GM19351 (cell line): ENCODE results near the gene PCGF2.

Experiments used
- ATAC-seq: cut with Tn5 transposase; IDR thresholded peaks from one replicate; pipeline ENCODE4 v1.9.1; 2021; ENCODE audit warnings: mild to moderate bottlenecking, moderate library complexity; ENCODE audit not compliant: unreplicated experiment

Gene PCGF2

DNA sequence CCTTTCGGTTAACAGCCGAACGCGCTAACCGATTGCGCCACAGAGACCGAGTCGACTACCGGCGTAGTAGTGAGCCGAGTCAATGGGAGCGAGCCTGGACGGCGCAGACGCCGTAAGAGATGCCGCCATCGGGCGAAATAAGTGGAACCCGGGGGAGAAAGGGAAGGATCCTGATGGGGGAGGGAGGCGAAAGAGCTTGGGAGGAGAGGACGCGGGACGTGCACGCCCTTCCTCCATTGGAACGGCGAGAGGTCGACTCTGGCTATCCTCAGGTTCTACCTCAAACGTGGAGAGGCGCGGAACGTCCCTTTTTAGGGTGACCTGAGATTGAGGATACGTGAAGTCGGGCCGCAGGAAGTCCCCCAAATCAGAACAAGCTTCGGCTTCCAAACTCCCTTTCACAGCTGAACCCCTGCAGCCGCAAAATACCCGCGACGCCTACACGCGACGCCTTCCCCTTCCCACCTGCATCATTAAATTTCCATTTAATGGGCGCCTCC lies 3.7 kb upstream of the PCGF2 start:
- peak; percentile 23 for ATAC-seq

DNA sequence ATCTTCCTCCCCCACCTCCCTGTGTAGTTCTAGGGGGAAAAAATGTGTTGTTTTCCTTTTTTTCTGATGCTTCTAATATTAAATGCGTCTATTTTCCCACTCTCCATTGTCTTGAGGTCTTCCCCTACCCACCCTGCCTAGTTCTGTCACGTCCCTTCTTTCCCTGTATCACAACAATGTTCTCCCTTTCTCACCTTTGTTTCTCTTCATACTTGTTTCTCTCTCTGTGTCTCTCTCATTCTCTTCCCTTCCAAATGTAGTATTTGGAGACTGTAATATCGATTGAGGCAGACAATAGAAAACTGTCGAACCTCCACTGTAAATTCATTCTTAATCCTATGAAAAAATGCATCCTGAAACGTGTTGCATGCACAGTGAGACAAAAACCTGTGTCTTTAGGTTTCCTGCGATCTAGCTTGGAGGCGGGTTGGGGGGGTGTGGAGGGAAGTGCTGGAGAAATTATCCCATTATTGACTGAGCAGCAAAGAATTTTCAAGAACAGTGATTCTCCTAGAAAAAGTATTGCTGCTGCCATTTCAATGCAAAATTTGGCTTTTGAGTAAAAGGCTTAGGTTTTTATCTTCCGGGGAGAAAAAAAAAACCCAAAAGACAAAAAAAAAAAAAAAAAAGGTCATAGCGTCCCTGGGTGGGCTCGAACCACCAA lies 3.1 kb upstream of the PCGF2 start:
- ATAC-seq: no peak

DNA sequence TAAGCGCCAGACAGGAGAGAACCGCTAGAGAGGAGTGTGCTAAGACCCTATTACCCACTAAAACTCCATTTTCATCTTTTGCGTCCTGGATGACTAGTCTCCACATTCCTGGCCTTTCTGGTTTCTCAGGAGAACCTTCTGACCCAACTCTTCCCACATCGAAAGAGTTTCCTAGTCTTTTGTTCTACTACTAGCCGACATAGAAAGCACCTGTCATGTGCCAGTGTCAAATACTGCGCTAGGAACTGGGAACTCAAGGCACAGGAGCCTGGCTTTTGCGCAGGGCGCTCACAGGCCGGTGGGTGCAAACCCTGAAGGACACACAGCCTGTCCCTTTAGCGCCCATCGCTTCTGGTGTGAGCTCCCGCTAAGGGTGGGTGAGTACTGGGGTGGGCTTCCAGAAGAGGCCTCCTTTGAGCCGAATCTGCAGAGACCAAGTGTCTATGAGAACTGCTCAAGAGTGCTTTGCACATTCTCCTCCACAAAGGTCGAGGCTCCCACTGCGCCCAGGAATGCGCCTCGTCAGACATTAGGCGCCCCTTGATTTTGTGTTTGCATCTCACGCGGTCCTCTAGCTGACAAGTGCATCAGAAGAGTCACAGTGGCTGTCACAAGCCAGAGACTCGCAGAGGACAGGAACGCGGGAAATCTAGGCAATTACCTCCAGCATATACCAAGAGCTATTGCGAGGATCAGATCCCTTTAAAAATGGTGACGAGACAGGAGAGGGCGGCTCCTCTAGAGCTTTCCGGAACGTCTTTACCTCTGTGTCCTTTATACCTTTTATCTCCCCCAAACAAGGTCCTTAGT lies 2.4 kb upstream of the PCGF2 start:
- no peak for ATAC-seq

DNA sequence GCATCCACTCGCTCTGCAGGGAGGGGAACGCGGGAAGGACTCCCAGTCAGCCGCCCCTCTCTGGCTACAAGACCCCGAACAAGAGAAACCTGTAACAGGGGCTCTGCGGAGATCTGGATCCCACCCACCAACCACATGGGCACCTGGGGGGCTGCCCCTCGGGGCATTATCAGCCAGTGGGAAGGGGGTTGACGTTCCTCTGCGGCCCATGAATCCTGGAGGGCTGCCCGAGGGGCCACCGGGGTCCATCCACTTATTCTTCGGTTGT lies 1.8 kb upstream of the PCGF2 start:
- ATAC-seq: no peak

DNA sequence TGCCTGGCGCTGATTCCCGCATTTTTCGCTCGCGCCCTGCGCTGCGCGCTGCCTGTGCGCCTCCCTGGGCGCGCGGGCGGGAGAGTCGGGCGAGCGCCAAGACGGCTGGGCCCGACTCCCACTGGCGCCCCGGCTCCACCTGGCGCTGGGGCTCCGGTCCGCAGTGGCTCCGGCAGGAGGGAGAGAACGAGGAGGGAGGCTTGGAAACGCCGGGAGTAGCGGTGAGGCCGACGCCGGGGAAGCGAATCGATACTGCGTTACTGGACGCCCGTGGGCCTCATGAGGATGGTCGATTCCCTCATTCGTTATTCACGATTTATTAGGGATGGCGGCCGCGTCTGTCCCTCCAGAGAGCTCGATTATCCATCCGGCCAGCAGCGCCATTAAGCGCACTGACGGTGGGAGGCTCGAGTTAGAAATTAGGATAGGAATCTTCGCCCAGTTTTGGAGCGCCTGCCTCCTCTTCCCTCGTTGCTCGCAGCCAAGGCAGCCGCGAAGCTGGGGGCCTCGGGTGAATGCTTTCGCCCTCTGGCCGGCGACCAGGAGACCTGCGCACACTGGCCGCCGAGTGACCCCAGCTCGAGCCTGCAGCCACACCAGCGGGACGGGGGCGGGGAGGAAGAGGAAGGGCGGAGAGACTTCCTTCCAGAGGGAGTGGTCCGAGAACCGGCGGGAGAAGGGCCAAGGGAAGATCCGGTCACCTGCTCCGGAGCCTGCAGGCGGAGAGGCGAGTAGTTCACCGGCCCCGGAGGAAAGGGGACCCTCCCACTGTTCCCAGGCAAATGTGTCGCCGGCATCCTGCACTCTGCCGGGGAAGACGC lies 1.3 kb upstream of the PCGF2 start:
- no peak for ATAC-seq

DNA sequence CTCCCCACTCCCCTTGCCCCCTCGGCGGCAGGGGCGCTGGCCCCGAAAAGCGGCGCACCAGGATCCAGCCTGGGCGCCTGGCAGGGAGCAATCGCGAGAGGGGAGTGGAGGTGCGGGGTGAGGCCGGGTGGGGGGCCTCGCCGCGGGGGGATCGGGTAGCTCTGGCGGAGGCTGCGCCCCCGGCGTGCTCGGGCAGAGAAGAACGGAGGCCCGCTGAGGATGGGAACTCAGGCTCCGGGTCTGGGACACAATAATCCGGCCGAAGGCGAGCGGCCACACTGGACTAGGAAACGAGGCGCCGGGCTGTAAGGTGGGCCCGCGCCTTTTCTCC lies 721 bp upstream of the PCGF2 start:
- ATAC-seq: no peak

DNA sequence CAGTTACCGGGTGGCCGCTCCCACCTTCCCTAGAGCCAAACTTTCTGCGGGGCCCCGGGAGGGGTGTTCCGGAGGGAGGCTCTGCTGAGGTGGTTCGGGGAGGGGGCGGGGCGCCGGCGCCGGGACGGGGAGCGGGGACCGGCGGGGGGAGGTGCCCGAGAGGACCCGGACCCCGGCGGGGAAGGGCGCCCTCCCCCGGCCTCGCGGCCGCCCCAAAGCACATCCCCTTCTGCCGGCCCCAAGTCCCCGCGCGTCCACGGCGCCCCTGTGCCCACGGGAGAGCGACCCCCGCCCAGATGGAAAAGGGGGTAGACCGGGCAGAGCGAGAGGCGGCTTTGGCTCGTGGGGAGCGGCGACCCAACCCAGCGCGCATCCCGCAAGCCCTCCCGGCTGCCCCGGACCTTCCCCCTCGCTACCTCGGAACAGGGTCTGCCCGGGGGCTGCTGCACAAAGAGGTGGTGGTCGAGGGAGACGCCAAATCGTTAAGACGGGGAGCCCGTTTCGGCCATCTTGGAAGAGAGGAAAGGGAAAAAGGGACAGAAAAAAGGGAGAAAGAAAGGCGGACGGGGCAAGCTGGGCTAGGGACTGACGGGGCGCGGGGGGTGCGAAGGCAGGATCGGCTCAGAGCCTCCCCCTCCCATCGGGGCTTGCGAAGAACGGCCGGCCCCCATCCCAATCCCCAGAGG lies 530 bp downstream of the PCGF2 start:
- no peak for ATAC-seq

DNA sequence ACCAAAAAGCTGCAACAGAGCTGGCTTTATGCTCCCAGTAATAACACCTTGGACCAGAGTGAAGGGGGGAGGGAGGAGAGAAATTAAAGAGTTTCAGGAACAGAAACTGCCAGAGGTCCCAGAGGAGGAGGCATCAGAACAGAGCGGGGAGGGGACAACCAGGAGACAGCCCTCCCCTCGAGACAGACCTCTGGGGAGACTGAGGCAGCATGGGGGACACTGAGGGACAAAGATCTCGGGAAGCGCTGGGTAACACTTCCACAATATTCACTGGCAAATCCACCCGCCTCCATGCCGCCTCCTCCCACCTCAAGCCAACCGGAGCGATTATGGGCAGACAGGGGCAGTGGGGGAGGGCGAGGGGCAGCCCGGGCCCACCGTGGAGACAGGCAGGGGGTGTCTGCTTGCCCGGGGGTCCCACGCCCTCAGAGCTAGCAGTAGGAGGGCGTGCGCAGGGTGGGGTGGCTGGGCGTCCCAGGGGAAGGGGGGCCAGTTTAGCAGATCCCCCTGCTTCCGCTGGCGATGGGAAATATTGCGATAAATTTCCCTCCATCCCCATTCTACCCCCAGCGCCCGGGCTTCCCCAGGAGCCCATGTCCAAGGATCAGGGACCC lies 1.2 kb downstream of the PCGF2 start:
- no peak for ATAC-seq

DNA sequence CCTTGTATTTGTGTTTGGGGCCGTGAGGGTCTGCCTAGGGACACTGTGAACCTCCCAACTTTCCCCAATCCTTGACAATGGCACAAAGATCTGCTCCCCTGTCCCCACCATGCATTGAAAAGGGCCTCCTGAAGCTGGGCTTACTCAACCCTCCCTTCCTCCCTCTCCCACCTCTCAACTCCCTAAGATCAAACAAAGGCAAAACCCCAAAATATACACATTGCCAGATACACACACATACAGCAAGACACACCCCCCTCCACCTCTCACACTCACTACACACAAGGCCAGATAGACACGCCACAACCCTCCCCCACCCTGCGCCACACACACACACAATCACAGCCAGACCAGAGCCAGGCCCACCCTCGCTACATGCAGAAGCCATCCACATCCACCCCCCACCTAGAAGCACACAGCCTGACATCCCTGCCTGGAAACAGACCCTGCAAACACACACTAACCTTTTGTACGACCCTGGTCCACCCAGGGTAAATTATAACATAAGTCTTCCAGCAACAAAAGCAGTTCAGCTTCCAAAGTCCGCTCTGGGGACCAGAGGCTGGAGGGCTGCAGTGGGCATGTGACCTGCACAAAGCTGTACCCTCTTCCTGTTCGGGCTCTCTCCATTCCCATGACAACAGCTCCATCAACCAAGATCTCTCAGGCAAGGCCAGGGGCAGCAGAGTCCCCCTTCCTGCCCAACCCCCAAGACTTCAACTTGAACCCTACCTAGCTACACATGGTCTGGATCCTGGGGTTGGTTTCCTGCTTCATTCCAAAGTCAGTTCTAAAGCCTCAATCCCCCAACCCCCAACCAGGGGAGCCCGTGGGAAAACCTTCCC lies 1.9 kb downstream of the PCGF2 start:
- no peak for ATAC-seq

DNA sequence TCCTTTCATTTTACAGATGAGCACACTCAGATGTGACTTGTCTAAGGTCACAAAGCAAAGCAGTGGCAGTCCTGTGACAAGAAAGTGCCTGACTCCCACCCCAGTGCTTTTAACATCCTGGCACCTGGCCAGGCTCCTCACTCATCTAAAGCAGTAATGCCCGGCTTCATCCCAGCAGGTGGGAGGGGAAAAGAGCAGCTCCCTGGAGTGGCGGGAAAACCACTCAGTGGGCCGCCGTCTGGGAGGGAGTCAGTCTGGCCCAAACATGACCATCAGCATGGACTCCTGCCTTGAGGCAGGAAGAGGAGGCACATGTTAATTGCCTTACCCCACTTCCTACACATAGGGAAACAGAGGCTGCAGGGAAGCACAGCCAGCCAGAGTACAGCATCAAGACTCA lies 2.6 kb downstream of the PCGF2 start:
- ATAC-seq: no peak

DNA sequence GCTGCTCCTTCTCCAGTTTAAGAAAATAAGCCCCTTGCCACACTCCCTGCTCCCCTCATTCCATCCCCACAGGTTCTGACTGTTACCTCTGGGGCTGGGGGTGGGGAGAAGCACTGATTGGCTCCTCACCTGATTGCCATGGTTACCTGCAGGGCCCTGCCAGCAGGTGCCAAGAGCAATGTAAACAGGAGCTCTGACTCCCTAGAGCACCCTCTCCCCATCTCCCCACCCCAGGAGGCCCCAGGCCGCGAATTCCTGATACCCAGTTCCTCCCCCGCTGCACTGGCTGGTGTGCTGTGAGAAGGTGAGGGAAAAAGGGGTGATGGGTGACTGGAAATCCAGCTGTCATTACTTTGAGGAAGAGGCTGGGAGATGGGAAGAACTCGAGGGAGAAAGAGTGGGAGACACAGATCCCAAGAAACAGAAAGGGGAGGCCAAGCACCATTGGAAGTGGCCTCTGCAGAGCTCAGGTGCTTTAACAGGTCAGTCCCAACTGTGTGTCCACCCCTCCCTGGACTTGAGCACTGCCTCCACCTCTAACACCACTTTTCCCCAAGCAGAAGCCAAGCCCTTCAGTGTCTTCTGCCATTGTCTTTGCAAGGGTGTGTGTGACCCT lies 4.5 kb downstream of the PCGF2 start:
- ATAC-seq: no peak

DNA sequence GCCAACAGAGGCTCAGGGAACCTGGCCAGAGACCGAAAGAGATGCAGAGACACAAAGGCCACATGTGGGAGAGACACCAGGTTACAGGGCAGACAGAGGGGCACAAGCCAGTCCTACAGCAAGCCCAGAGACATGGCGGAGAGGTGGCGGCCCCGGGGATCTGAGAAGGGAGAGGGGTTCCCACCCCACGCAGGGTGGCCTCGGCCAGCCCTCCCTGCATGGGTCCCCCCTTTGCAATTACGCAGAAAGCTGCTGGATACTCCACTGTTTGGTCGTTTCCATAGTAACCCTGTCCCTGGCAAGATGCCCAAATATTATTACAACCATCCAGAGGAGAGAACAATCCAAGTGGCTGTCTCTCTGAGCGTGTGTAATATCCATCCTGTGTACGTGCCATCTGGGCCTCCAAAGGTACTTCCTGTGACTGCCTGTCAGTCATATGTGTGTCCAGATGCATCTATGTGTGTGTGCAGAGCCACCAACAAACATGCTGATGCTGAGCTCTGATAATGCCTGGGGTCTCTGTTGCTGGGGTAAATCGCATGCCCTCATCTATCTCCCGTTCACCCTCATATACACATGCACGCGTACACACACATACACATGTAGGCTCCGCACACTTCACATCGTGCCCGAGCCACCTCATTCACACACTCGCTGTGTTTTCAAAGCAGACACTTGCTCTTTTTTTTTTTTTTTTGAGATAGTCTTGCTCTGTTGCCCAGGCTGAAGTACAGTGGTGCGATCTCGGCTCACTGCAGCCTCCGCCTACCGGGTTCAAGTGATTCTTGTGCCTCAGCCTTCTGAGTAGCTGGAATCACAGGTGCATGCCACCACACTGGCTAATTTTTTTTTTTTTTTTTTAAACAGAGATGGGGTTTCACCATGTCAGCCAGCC lies 5.5 kb downstream of the PCGF2 start:
- no peak for ATAC-seq

DNA sequence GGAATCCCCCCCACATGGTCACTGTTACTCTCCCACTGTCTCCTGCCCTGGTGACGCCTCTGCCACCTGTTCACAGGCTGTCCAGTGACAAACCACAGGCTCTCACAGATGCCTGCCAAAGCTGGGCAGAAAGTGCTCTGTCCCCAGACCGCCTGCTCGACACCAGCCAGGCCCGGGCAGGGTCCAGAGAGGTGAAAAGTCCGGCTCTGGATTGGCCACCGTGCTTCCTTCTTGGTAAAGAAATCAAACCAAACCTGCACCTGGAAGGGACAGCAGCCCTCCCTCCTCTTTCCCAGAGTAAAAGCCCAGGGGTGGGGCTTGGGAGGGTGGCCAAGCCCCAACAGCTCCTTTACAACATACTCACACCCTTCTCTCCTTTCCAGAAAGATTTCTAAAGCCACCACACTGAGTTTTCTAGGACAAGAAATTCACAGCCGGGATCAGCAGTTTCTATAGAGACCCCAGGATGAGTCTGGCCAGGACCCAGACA lies 6.2 kb downstream of the PCGF2 start:
- no peak for ATAC-seq

DNA sequence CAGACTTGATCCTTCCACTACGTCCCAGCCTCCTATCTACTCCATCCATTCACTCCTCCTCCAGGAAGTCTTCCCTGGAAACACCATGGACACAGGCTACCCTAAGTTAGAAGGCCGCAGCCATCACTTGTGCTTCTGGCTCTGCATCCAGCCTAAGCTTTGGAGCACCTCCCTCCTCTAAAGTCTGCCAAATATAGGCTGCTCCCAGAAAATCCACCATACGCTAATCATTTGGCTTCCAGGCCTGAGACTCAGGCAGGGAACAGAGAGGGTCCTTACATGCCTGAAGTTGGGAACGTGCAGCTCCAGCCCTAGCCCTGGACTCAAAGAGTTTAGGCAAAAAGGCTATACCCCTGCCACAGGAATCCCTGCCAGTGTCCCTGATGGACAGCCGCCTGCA lies 6.7 kb downstream of the PCGF2 start:
- no peak for ATAC-seq

DNA sequence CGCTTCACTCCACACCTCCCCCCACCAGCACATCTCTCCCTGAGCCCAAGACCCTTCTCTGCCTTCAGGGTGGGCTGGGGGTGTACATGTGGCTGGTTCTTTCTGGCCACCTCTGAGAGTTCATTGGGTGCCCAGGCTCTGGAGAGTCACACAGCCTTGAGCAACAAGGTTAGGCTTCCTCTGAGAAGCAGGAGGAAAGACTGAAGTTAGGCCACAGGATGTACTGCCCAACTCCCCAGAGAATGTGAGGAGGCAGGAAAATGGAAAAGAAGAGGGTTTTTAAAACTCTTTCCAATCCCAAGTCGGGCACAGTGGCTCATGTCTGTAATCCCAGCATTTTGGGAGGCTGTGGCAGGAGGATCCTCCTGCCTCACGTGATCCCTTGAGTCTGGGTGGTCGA lies 7.3 kb downstream of the PCGF2 start:
- ATAC-seq: no peak

DNA sequence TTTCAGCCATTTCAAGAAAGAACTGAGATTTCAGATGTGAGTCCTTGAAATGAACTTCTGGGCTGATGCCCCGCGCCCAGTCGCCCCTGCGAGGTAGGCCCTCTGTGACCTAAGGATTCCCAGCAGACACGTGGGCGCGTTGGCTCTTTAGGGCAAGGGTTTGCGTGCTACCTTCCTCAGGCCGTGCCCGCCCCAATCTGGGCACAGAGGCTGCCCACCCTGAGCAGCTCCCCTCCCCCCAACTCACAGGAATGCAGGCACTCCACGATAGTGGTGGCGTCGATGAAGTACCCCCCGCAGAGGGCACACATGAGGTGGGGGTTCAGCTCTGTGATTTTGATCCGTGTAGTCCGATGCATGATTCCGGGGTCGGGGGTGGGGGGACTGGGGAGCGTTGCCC lies 8.1 kb downstream of the PCGF2 start:
- ATAC-seq: no peak

DNA sequence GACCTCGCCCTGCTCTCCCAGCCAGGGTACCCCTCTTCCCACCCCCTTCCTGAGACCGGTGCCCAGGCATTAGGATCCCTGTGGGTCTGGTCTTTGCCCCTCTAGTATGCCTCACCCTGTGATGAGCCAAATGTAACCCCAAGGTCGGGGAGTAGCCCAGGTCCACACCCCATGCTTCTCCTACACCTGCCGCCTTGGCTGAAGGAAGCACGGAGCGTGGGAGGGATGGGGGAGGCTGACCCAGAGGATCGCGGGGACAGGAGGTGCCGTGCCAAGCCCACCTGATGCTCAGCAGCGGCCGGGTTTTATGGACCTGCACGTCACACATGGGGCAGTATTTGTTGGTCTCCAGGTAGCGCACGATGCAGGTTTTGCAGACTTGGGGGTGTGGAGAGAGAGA lies 8.8 kb downstream of the PCGF2 start:
- ATAC-seq: no peak

DNA sequence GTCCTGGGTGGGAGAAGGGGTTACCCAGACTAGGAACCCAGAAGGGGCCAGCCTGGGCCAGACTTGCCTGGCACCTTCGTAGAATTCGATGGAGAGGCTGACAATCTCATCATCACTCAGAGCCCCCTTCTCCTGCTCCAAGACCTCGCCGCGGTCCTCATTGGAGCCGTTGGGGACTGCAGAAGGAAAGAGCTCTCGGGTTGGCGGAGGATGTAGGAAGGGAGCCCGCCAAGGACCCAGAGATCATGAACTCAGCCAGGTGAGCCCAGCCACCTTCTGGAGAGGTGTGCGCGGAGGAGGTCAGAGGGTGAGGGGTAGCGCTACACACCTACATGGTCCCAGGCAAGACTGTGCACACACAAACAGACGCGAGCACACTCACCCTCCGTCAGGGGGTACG lies 9.4 kb downstream of the PCGF2 start:
- no peak for ATAC-seq
